ENCODE measurements around the gene SLC38A11.
A peak's percentile ranks its signal among the peaks of the same experiment; 100 is the strongest.

SLC38A11 gene

DNA sequence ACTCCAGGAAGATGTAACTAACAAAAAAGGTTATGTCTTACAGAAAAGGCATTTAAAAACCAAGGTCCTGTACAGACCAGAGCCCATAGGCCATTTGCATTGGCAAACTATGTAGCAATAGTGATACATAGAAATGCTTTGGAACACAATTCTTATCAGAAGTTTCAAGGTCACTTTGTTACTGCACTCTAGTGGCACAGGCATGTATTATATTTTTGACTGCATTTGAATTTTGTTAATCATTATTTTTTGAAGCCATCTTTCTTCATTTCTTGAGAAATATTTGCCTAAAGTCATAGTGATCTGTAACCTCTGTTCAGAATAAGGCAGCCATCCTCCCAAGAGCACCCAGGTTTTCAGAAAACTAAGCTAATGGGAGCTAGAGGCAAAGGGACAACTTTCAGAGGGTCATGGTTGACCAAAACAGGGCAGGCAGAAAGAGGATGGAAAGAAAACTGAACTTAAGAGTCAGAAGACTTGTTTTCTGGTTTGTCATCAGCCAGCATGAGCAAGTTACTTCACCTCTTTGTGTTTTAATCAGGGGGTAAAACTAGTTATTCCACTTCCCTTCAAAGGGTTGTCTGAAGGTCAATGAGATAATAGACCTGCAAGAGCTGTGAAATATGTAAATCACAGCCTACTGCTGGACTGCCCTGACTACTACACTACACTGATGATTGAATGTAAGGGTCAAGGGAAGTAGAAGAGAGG, 41.5 kb downstream of the SLC38A11 start:
- no peak for DNase-seq

DNA sequence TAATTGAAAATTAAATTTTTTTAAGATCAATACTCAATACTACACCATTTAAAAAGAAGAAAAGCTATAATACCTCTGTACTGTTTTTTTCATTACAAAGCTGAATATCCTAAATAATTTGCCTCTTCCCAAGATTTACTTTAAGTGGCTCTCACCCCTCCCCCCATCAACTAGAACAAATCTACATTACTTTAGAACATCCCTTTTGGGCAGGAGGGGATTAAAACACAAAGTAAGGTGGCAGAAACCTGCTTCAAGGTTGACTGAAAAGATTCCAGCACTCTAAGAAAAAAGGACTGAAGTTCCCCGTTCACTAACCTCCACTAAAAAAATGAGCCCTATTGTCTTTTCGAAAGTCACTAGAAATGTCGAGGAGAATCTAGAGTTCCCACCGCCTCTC, 42.3 kb downstream of the SLC38A11 start:
- no peak for DNase-seq

DNA sequence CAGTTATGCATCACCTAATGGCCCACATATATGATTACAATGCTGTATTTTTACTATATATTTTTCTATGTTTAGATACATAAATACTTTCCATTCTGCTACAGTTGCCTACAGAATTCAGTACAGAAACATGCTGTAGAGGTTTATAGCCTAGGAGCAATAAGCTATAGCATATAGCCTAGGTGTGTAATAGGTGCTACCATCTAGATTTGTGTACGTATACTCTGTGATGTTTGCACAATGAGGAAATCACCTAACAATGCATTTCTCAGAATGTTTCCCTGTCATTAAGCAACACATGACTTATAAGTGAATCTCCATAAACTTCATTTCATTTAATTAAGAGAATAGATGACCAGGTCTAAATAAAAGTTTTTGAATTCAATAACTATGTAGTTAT, 43.5 kb downstream of the SLC38A11 start:
- no peak for DNase-seq

DNA sequence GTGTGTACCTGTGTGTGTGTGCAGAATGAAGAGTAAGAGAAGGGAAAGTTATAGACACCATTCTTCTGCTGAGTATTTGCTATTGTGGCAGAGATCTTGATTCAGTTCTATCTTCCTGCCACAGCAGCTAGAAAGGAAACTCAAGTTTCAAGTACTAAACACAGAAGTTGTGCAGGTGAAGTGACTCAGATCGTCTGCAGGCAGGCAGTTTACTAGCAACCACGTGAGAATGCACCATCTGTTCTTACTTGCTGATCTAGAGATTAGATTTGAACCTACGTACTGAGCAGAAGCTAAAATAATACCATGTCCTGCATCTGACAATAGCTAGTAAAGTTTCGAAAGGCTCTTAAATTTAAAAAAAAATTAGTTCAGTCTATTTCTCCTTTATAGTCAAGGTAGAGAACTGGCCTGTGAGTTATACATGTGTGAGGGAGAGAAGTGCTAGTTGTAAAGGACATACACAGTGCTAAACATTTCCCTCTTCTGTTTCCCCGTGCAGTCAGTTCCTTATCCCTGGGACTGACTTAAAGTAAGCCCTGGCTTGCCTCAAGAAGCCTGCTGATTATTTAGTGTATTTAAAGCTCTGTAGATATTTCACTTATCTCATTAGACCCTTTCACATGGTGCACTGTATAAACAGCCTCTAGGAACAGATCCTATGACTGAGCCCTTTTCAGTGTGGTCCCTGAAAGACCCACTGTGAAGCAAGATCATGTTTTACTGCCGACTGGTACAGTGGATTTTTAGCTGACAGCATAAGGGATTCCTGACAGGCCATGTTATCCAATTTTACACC, 45.0 kb downstream of the SLC38A11 start:
- peak; percentile 13 for DNase-seq

DNA sequence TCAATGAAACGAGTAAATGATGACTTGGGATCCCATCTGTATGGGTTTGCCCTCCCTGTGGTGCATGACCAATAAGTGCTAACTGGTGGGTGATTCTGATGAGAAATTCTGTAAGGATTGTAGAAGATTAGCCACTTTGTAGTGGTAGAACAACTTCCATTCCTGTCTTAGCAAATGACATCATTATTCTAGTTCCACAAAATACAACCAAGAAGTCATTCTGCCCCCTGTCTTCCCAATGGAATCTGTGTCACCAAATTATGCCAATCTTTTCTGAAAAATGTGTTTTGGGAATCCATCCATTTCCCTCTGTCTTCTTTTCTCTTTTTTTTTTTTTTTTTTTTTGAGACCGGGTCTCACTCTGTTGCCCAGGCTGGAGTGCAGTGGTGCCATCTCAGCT, 48.4 kb downstream of the SLC38A11 start:
- no peak for DNase-seq

DNA sequence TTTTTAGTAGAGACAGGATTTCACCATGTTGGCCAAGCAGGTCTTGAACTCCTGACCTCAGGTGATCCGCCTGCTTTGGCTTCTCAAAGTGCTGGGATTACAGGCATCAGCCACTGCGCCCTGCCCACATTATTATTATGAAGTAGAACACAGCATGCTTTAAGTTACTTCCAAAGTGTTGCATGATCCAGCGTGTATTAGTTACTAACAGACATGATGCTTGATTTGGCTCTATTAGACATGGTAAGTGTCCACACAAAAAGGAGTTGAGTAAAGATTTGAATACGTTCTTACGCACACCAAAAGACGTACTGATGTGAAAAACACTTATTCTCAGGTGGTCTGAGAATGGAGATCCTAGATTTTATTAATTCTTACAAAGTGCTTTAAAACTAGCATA, 50.0 kb downstream of the SLC38A11 start:
- DNase-seq, result no peak

DNA sequence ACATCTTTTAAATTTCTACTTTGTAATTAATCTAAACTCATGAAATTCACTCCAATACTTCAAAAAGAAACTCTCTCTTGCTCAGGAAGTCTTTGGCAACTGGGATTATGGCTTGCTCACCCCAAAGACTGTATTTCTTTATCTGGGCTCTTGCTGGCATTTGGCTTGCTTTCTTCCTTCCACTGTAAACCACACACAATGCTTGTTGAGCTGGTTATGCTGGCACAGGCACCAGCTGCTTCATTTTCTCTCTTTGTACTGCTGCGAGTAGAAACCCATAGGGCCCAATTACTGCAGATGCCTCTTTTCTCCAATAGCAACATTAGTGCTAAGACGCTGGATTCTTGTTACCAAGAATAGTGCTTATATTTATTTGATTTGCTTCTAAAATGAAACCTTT, 51.4 kb downstream of the SLC38A11 start:
- no peak for DNase-seq

DNA sequence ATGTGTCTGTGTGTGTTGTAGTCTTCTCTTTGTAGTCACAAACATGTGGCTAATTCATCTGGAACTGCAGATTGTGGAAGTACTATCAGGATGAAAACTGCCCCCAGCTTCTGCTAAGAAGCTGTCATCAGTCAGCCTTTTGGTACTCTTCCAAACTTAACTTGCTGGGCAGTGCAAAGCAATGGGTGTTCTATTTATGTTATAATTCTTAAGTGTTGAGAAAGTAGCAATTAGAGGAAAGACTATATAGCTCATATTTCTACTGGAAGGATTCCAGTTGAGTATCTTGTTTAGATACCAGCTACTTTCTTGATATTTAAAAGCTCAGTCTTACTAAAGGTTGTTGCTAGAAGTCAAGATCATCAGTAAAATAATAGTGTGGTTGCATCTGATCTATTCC, 52.1 kb downstream of the SLC38A11 start:
- DNase-seq, result no peak

DNA sequence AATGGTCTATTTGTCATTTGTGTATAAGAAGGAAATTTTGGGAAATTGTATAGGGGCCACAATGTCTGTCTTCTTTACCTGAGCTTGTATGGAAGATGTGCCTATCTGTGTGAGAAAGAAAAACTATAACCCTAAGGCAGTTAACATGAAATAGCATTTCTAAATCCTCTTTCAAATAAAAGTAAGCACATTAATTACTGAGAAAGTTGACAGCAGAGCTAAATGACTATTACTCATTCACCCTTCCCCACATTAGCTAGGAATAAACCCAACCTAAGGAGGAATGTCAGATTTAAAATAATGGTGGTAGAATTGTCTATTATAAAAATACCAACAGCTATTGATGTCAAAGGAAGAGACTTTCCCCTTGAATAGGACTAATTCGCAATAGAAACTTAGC, 56.2 kb downstream of the SLC38A11 start:
- DNase-seq, result no peak

DNA sequence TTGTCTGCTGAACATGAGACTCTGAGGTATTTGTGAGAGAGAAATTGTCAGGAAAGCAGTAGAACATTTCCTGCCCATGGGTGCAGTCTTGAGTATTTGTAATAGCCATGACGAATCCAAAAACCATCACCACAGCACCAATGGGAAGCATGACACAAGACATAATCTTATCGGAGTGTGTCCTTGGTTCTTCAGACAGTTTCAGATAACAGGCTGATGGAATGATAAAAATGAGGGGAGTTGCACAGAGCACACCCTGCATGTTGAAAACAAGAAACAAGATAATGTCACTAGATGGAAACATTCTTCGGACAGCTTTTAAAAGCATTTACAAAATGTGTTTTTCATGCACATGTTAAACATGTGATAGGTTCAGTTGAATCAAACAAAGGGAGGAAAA, 56.9 kb downstream of the SLC38A11 start:
- DNase-seq, result no peak

DNA sequence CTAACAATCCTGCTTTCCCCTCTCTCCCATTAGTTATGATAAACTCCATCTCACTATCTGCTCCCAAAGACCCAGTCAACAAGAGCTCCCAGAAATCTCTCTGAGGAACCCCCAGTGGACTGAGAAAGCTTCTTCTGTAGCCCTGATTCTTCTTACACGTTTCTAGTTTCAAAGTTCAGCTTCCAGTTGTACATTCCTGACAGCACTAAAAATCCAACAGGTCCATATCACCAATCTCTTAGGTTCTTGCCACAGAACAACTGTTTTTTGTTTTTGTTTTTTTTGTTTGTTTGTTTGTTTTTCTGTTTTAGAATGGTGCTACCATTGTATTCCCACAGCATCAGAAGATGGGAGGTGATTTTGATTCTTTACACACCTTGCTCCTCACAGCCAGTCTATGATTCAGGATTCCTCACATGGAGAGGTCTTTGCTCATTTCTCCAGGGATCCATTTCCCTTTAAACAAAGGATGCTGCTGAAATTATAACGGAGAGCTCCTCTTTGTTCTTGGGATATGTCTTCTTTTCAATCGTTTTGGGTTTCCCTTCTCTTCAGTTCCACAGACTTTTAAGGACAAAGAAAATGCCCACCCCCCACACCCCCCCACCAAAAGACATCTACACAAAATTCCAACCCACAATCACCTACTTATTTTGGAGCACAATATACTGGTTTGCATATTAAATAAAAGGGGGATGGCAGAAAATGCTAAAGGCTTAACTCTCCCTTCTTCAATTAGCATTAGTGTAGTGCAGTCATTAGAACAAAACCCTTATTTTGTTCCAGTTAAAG, 57.7 kb downstream of the SLC38A11 start:
- DNase-seq, result no peak

DNA sequence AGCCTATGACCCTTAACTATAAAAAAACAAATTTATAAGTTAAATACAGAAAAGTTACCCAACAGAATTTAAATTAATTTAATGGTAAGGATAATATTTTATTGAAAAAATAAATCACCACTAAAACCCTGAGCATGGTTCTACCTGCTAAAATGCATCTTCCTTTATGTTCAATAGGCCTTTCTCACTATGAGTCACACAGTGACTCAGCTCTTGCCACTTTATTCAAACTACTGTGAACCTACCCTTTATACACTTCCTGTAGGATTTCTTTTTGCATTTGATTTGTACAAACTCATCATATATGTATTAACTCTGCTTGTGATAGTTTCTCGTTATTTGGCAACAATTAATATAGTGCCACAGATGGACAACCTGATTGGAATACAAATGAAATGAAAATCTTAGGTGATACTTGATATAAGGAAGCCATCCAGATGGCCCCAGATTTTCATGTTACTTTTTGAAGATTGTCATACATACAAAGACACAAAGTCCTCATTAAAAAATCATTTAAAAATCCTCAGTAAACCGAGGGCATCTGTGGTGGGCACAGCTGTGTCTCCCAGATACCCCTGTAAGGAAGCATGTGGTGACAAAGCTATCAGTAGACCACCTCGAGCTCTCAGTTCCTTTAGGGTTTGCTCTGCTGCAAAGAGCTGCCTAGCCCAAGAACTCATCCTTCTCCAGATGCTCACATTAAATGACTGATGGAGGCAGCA, 58.5 kb downstream of the SLC38A11 start:
- DNase-seq, result no peak

DNA sequence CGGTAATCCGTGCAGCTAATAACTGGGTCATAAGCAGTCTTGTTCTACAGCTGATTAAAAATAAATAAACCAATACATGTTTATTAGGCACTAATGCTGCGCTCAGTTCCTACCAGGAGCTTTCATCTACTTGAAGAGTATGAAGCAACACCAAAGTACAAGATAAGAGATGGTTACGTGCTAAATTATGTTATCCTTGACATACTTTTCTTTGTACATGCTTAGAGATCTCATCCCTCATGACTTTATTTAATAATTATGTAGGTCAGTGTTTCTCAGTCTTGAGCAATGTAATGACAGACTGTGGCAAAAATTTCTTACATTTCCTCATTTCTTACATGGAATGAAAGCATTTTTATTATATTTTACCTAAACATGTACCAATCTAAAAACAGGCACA, 59.1 kb downstream of the SLC38A11 start:
- no peak for DNase-seq

DNA sequence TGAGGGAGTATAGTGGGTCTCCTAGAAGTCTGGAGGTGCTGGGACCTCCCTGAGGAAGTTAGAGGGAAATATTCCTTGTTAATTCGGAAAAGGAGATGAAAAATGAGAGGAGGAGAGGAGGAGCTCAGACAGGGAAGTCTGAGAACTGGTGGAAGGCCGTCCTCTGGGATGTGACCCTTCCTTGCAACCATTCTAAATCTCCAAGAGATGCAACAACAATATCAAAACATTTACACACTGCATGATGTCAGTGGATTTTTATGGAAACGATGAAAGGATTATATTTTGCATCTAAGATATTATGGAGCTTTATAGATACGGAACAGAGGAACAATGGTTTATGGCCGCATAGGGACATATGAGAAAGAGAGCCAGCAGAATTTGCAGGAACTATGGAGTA, 63.9 kb downstream of the SLC38A11 start:
- no peak for DNase-seq

DNA sequence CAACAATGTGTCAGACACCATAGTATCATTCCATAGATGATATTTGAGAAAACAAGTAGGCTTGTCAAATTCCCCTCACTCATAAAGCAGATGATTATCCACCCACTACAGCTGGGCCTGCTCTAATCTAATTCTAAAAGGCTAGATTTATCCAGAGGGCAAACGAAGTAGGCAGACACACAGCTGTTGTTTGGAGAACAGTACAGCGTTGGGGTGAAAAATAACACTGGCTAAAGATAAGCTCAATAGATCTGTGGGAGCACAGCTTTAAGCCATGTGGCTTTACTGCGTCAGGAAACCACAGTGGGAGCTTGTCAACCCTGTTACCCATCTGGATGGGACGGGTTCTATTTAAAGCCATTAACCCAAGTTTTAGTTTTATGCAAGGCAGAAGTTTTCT, 64.8 kb downstream of the SLC38A11 start:
- no peak for DNase-seq

DNA sequence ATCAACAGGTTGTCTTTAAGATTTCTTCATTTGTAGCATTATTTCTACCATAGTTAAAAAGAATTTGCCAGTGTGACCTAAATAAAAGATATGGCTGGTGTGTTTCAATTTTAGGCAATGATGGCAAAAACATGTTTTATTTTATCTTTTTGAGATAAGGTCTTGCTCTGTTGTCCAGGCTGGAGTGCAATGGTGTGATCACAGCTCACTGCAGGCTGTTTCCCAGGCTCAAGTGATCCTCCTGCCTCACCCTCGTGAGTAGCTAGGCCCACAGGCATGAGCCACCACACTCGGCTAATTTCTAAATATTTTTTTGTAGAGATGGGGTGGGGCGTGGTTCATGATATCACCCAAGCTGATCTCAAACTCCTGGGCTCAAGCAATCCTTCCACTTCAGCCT, 66.7 kb downstream of the SLC38A11 start:
- DNase-seq, result no peak

DNA sequence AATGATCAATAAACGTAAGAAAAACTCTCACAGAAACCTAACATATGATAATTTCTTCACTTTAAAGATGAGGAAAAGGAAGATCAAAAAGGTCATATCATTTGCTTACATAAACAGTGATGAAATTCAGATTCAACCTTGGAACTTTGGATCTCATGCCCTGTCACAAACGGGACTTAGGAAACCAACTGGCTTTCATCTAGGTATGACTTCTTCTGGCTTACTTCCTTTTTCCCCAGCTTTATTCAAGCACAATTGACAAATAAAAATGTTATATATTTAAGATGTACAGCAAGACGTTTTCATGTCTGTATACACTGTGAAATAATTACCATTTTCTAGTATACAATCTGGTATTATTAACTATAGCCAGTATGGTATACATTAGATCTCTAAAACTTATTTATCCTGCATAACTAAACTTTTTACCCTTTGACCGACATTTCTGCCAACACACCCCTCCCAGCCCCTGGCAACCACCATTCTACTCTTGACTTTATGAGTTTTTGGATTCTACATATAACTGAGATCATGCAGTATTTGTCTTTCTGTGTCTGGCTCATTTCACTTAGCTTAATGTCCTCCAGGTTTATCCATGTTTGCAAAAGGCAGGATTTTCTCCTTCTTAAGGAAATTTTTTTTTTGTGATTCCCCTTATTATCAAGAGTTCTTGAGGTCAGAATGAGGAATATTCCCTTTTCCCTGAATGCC, 67.7 kb downstream of the SLC38A11 start:
- no peak for DNase-seq

DNA sequence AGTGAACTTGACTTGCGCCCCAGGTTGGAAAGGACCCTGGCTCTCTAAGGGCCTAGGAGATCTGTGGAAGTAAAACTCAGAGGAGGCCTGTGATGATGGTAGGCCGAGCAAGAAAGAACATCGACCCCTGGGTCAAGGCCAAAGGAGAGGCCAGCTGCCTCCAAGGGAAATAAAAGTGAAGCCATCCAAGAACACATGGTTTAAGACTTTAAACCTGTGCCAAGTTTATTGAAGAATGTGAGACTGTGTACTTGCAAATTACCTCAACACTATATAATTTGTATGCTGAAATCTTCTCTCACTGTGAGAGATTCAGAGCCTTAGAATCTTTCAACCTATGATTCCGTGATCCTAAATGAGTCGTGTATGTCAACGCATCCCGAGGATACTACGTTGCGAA, 73.0 kb downstream of the SLC38A11 start:
- no peak for DNase-seq

DNA sequence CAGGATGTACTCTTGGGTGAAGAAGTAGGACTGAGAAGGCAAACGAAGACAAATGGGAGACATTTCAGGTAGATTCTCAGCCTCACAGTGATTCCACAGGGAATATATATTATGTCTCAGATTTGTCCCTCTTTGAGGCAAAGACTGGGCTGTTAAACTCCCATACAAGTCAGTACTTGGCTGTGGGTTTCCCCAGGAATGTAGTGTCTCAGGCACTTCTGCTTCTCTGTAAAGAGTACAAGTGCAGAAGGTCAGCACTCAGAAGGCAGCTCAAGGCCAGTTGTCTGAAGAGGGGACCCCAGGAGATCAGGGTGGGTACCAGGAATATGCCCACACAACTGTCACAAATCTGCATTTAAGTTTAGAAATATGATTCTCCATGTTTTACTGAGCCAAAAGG, 73.8 kb downstream of the SLC38A11 start:
- DNase-seq, result no peak

DNA sequence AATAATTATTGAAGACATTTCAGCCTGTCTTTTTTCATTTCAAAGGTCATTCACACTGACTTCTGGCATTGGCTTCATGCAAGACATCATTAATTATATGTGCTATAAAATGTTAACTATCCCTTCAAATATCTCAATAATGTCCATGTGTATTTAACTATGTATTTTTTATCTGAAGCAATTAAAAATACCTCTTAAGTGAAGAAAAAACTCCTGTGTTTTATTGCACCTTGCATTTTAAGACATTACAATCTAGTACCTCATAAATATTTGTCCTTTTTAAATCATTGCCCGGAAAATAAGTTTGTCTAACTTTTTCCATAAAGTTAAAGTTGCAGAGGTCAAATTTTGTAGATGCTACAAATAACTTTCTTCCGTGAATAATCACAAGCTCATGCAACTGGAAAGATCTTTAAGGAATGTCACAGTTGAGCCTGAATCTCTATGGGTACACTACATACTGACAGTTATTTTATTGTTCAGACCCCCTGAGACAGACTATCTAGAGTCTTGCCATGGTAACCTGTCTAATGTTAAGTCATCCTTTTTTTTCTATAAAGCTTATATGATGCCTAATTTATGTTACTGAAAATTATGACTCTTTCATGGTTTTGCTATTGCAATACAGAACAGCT, 75.3 kb downstream of the SLC38A11 start:
- DNase-seq, result no peak

DNA sequence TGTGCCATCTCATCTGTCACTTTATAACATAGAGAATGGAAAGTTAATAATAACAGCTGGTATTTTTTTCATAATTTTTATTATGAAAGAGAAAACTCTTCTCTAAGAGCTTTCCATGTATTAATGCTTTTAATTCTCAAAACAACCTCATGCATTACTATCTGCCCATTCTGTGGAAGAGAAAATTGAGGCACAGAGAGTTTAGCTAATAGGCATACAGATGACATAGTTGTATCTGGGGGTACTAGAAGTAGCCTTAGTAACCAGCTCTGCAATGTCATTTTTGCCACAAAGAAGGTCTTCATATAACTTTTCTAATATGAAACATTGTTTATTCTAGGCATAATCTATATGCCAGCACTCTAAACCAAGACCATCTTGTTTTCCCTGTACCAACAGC, 77.4 kb downstream of the SLC38A11 start:
- no peak for DNase-seq

DNA sequence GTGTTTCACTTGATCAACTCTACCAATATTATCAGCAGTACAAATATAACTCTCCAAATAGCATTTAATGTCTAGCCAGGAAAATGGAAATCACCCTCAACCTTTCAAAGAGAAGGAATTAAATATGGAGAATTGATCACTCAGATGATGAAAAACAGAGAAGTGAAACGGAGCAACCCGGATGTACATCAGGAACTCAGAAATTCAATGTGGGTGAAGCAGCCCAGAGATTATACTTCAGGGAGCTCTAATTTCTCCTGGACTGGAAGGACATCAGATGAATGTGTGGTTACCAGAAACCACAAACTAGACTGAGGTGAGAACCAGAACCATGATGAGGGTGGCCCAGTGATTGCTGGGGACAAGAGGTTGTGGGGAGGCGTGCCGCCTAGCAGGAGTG, 78.2 kb downstream of the SLC38A11 start:
- DNase-seq, result no peak
